Heart right ventricle (tissue), 16 donors: ENCODE measurements around the gene DNAJC12. TPM values are rescaled to one million over a fixed set of nuclear protein-coding genes. Genes with fewer than 3 reads are reported as not detected.

Experiments
- ATAC-seq, 8 donors: fragments of 200-7000 bp; cut with Tn5 transposase; one replicate each; pipeline ENCODE4 v1.9.1; 2020; ENCODE audit warnings: mild to moderate bottlenecking in 8 of 8, moderate library complexity in 8 of 8, moderate number of reproducible peaks in 1 of 8
- DNase-seq, 2 donors: peaks; one replicate each; pipeline ENCODE4 v3.0.0-alpha.2; 2020
- H3K27ac ChIP-seq, 10 donors: fragments of 200-600 bp; sonication (generic) in 2 of 10; one replicate each; pipeline versions ENCODE4 v1.5.0 to v1.8.0; 2020 to 2022; ENCODE audit warnings: mild to moderate bottlenecking in 3 of 10
- H3K27me3 ChIP-seq, 7 donors: fragments of 200-600 bp; one replicate each; pipeline ENCODE4 v1.8.0; 2021 to 2022; ENCODE audit warnings: mild to moderate bottlenecking in 2 of 7
- H3K36me3 ChIP-seq, 9 donors: fragments of 200-600 bp; sonication (generic) in 1 of 9; one replicate each; pipeline versions ENCODE4 v1.5.0 to v1.8.0; 2020 to 2022; ENCODE audit warnings: mild to moderate bottlenecking in 2 of 9
- H3K4me1 ChIP-seq, 9 donors: fragments of 200-600 bp; sonication (generic) in 1 of 9; one replicate each; pipeline versions ENCODE4 v1.5.0 to v1.8.0; 2020 to 2022; ENCODE audit warnings: mild to moderate bottlenecking in 4 of 9
- H3K4me3 ChIP-seq, 10 donors: fragments of 200-600 bp; sonication (generic) in 2 of 10; one replicate each; pipeline versions ENCODE4 v1.5.0 to v1.8.0; 2020 to 2022; ENCODE audit warnings: mild to moderate bottlenecking in 7 of 10, moderate library complexity in 2 of 10
- H3K9me3 ChIP-seq, 11 donors: fragments of 200-600 bp in 10 of 11; sonication (generic) in 2 of 11; one replicate each; pipeline versions ENCODE4 v1.5.0 to v1.8.0; 2013 to 2022; ENCODE audit warnings: mild to moderate bottlenecking in 2 of 11, control low read depth in 1 of 11, moderate library complexity in 1 of 11
- WGBS, 2 donors: extraction: QIAGEN DNeasy Blood & Tissue Kit; methylation state at CpG; one replicate each; pipeline ENCODE4 v1.1.7; 2013; ENCODE audit warnings: inconsistent platforms in 1 of 2; 5-methylcytosine and 5-hydroxymethylcytosine counted together
- intact Hi-C, 10 donors: fragments of 100-400 bp; cut with DNase I; formaldehyde crosslinking; loops; one replicate each; pipeline versions ENCODE4 v1.11.1 to v1.14.2; 2022
- polyA plus RNA-seq, 2 donors: library from polyadenylated mRNA; stranded (reverse); fragments of 200-250 nt; gene quantifications; one replicate each; pipeline ENCODE4 v1.2.3, GENCODE V29; 2013
- total RNA-seq, 10 donors: library from RNA; stranded (reverse); fragmentation: NEBNext Ultra II Directional in 3 of 10; extraction: Animal tissue kit (Norgen Biotek cat#: 25700) in 3 of 10; gene quantifications; one replicate each; pipeline versions ENCODE4 v1.2.1 to v1.2.4, GENCODE V29; 2021 to 2023
- TF ChIP-seq, protein P1 (sequence below), 9 donors: fragments of 200-600 bp; sonication (generic) in 2 of 9; IDR thresholded peaks; one replicate each; pipeline versions ENCODE4 v1.5.0 to v1.8.0; 2021 to 2022; ENCODE audit warnings: antibody characterized with exemption in 9 of 9, mild to moderate bottlenecking in 5 of 9, moderate library complexity in 1 of 9
- donor health status: Arrhythmogenic right ventricular cardiomyopathy.
- donor health status: ischemic (EF 13 %, LVEDD 7.1; RV severe dilation, severe dysfunction).
- donor health status: healthy with polysubstance abuse.
- donor health status: DM: no; HTN: yes; CAD: no.
- donor health status: DM: no; HTN: no; CAD: no.
- donor health status: ischemic (EF 25% LVEDD 6.9; RV normal size, moderate dysfunction).
- donor health status: ischemic (EF 25% LVEDD 5.7; RV mildly dilated, moderate dysfunction).
- donor health status: healthy.
- donor health status: DM: yes; HTN: yes; CAD: no.
- donor health status: Ischemic cardiomyopathy.
- donor health status: ischemic (EF 35%, LVEDD 5.7; RV mildly dilated, moderate dysfunction).
- donor health status: nonischemic (EF 11% LVEDD 7.7; RV severe dilation, severe dysfunction).
- donor health status: DM: yes; HTN: yes; CAD: no.
- donor health status: PGD.
- donor health status: ischemic (EF 29% LVEDD 5.4; RV normal size, mild dysfunction).
- donor health status: nonischemic (EF 23%, LVEDD 6.1; RV moderate dilation, normal function).

DNAJC12 gene
- total and polyA plus RNA-seq, 12 donors, result 1.4 to 12.2 (median 4.8) TPM

GRCh38 chr10:67793313-67793712 is 44.7 kb downstream of the DNAJC12 start:
- H3K9me3 ChIP-seq, result no peaks in the 10 kb centered on the region
- peaks cover 0 to 8% (median 0%) of the 10 kb centered on the region in 9 donors for H3K4me1 ChIP-seq
- no peaks in the 10 kb centered on the region for H3K36me3 ChIP-seq
- ATAC-seq (no peak), DNase-seq (no peak)
- WGBS, 2 donors, result 10 to 14% methylated on average over 2 of the region's 2 CpGs
- TF ChIP-seq, protein P1, sequence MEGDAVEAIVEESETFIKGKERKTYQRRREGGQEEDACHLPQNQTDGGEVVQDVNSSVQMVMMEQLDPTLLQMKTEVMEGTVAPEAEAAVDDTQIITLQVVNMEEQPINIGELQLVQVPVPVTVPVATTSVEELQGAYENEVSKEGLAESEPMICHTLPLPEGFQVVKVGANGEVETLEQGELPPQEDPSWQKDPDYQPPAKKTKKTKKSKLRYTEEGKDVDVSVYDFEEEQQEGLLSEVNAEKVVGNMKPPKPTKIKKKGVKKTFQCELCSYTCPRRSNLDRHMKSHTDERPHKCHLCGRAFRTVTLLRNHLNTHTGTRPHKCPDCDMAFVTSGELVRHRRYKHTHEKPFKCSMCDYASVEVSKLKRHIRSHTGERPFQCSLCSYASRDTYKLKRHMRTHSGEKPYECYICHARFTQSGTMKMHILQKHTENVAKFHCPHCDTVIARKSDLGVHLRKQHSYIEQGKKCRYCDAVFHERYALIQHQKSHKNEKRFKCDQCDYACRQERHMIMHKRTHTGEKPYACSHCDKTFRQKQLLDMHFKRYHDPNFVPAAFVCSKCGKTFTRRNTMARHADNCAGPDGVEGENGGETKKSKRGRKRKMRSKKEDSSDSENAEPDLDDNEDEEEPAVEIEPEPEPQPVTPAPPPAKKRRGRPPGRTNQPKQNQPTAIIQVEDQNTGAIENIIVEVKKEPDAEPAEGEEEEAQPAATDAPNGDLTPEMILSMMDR (IDR thresholded peaks at IDR 0.05), result no peak
- H3K4me3 ChIP-seq, result no peak overlapping the region
- no peaks in the 10 kb centered on the region for H3K27me3 ChIP-seq
- H3K27ac ChIP-seq, result no peak overlapping the region
- intact Hi-C loops, result no loop called here

- H3K36me3 ChIP-seq, result no peaks in the 10 kb centered on the region
- ATAC-seq (no peak), DNase-seq (no peak)
- H3K4me3 ChIP-seq, result no peak overlapping the region
- peaks cover 0 to 8% (median 0%) of the 10 kb centered on the region in 9 donors for H3K4me1 ChIP-seq
- H3K27me3 ChIP-seq, result no peaks in the 10 kb centered on the region
- TF ChIP-seq, protein P1 (IDR thresholded peaks at IDR 0.05), result no peak
- intact Hi-C loops, result no loop called here
- H3K27ac ChIP-seq, result no peak overlapping the region
- no peaks in the 10 kb centered on the region for H3K9me3 ChIP-seq
These were observed 45.3 kb downstream of the DNAJC12 start for GRCh38 chr10:67792653-67793052.

DNA sequence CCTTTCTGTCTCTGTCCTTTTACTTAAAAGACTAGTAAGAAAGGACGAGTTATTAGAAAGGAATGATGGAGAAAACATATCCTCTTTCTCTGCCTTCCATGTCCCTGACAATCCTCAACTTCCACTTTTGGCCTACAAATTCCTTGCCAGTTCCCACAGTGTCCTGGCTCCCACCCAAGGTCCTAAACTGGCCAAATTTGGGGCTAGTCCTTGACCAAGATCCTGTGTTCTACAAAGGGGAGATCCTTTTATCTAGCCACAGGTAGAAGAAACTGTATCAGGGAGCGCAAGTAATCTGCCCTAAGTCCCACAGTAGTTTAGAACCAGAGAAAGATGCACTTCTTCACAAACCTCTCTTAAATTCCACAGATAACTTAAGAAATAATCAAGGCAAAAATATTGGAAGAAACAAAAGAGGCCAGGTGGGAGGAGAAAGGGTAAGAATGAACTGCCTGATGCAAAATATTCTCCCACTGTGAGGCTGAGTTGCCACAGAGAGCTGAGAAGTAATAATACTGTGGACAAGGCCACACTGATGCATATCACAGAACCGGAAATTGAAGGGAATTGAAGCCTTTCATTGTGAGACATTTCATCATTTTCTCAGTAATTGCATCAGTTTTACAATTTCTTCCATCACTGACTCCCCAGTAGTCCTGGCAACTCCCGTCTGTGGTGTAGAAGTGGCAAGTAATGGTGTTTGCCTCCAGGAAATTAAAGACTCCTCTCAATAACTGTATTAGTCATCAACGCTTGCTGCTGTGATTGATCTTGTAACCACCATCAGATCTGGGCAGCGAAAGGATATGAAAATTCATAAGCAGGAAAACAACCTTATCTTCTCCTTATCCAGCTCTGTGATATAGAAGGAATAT is 47.2 kb downstream of the DNAJC12 start:
- no peaks in the 10 kb centered on the region for H3K36me3 ChIP-seq
- TF ChIP-seq, protein P1 (IDR thresholded peaks at IDR 0.05), result no peak
- intact Hi-C loops, result no loop called here
- no peak overlapping the region for H3K27ac ChIP-seq
- DNase-seq (no peak), ATAC-seq (no peak)
- H3K4me1 ChIP-seq, result peaks cover 0 to 8% (median 0%) of the 10 kb centered on the region in 9 donors
- H3K27me3 ChIP-seq, result no peaks in the 10 kb centered on the region
- 68 to 77% methylated on average over 6 of the region's 6 CpGs for WGBS, 2 donors
- H3K9me3 ChIP-seq, result no peaks in the 10 kb centered on the region
- no peak overlapping the region for H3K4me3 ChIP-seq

DNA sequence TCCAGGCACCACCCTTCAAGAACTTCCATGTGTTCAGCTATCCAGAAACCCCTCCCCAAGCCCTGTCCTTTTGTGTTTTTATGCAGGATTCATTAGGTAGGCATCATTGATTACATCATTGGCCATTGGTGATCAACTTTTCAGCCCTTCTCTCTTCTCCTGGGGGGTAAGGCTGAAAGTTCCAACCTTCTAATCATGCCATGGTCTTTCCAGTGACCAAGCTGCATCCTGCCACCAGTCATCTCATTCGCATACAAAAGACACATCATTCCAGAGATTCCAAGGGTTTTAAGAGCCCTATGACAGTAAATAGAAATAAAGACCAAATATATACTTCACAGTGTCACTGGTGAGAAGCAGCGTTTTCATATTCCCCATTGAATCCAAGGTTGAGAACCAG is 48.2 kb downstream of the DNAJC12 start:
- no peaks in the 10 kb centered on the region for H3K27me3 ChIP-seq
- intact Hi-C loops, result no loop called here
- no peak overlapping the region for H3K27ac ChIP-seq
- H3K4me1 ChIP-seq, result peaks cover 0 to 11% (median 0%) of the 10 kb centered on the region in 9 donors
- TF ChIP-seq, protein P1 (IDR thresholded peaks at IDR 0.05), result no peak
- no peak for ATAC-seq
- no peaks in the 10 kb centered on the region for H3K36me3 ChIP-seq
- DNase-seq, result no peak
- H3K4me3 ChIP-seq, result no peak overlapping the region
- 84 to 85% methylated on average over 2 of the region's 2 CpGs for WGBS, 2 donors
- no peaks in the 10 kb centered on the region for H3K9me3 ChIP-seq
